Stimulated activated CD8-positive, alpha-beta memory T cell treated with anti-CD3 and anti-CD28 coated beads, Interleukin-12 subunit alpha, Interleukin-12 subunit beta, amount 100 ng/mL, for 1 hour (primary cell): Measurements from ENCODE around the gene TJP3.

Experiments
- DNase-seq: peaks from one replicate; pipeline ENCODE4 v3.0.0-alpha.2; 2020; ENCODE audit warnings: low read depth

TJP3 gene

GRCh38 chr19:3784607-3785450, 76.6 kb downstream of the TJP3 start:
- no peak for DNase-seq

- no peak for DNase-seq
Observed at GRCh38 chr19:3785451-3785937, 77.3 kb downstream of the TJP3 start.

DNA sequence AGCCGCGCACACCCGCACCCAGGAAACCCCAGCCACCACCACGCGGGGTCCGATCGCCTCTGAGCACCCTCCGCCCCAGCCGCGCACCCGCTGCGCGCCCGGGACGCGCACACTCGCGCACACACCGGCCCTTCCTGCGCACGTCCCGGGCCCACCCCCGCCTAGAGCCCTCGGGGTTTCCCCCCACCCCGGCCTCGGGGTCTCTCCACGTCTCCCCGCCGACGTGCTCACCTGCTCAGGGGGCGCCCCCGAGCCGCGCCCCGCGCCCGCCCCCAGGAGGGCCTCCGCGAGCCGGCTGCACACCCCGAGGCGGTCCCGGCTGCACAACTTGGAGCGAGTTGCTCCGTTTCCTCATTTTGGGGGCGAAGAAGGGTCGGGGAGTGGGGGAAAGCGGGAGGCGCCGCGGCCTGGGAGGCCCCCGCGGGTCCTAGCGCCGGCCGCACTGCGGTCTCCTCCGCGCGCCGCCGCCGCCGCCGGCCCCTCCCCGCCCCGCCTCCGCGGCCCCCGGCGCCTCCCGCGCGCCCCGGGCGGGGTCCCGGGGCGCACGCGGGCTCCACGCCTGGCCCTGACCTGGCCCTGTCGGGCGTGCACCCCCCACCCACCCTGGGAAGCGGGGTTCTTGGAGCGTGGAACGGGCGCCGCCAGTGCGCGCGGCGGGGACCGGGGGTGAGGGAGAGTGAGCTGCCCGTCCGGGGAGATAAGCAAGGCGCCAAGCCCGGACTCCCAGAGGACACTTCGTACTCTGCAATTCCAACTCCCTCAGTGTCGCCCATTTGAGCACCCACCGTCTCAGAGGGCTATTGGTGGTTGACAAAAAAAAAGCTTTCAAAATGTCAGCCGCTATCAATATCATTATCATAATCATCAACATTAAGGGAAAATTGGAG, 78.0 kb downstream of the TJP3 start, which contains the start of gene MATK:
Gene MATK (minus strand): TSS at position 444 of the 887 bp plus-strand sequence. CDS start 1,246 bp downstream, outside the sequence.
- no peak for DNase-seq

DNA sequence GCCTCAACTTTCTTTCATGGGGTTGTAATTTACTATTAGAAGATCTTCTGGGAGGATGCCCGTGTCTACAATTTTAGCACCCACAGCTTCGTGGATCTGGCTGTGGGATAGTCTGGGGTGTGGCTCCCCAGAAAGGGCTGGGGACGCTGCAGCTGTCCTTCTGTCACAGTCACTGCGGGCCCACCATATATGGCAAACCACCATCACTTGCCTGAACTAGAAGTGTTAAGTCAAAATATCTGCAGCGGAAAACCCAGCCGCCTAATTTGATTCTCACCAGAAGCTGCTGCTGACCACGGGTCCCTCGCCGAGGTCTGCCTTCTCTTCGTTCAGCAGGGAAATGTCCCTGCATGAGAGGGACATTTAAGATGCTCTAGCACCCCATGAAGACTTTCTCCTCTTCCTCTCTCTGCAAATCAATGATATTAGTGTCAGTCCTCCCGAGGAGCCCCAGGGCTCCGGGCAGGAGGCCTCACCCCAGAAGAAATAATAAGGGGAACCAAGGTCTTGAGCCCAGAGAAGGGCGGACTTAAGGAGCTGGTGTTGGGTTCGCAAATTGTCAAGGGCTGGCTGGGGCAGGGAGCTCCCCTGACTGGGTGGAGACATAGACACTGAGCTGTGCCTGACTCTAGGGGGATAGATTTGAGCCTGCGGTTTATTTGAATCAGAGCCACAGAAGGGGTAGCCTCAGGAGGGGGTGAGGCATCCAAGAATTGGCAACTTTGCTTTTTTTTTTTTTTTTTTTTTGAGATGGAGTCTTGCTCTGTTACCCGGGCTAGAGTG, 81.0 kb downstream of the TJP3 start:
- no peak for DNase-seq

- DNase-seq = no peak
Observed at GRCh38 chr19:3790209-3790734, 82.1 kb downstream of the TJP3 start.

- DNase-seq = no peak
Observed at GRCh38 chr19:3790941-3791340, 82.8 kb downstream of the TJP3 start.

DNA sequence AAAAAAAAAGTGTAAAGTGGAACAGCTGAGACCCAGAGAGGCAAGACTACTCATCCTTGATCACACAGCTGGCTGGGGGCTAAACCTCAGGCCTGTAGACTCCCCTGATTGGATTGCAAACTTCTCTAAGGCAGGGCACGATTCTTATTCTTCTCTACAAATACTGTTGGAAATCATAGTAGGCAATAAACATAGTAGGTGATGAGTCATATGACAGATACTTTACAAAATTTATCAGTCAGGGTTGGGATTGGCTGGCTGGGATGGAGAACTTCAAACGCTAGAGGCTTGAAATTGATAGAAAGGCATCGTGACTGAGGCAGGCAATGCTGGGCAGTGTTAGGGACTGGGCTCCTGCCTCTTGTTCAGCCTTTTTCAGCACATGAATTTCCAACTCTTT, 83.9 kb downstream of the TJP3 start:
- no peak for DNase-seq

GRCh38 chr19:3793799-3794198, 85.6 kb downstream of the TJP3 start:
- no peak for DNase-seq

DNA sequence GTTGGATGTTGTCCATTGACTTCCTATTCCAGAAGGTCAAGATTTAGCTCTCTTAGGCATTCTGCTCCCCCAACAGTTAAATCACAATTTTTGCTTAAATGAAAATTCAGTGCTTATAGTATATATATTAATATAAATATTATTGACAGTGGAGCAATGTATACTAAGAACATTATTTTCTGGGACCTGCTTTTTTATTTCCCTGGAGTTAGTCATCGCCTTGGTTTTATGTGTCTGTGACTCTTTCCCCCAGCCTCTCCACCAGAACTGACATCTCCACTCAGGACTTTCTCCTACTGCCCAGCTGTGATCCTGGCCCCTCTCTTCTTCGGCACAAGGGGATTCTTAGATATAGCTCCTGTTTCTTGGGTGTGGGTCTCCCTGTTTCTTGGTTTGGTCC, 88.2 kb downstream of the TJP3 start:
- no peak for DNase-seq

DNA sequence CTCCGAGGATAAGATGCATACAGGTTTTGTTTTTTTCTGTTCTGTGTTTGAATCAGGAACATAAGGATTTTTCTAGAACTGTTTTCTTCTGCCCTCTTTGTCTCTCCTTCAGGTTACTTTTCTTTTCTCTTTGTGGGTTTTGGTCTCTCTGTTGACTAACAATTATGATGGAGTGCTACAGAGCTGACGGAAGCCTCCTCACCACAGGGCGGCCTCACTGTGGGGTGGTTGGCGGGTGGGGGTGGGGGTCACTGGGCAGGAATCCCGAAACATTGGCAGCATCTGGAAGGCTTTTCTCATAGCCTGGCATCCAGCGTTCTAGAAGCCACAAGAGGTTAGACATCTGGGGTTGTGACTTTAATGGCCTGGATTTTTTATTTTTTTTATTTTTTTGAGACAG, 90.0 kb downstream of the TJP3 start:
- no peak for DNase-seq
